Effector memory CD4-positive, alpha-beta T cell (primary cell): Measurements from ENCODE around the gene PKNOX2.

Experiments
- DNase-seq, 3 donors: peaks; one replicate each; pipeline ENCODE4 v3.0.0-alpha.2; 2020
- H3K27ac ChIP-seq: 2 replicates; pipeline ENCODE4 v1.7.0; 2013; ENCODE audit warnings: mild to moderate bottlenecking, low read length, moderate library complexity; ENCODE audit not compliant: insufficient read depth, poor library complexity, severe bottlenecking
- H3K27me3 ChIP-seq: replicated peaks from 2 replicates; pipeline ENCODE4 v1.7.0; 2013; ENCODE audit warnings: mild to moderate bottlenecking, low read length; ENCODE audit not compliant: insufficient read depth, control insufficient read depth, poor library complexity, severe bottlenecking
- H3K36me3 ChIP-seq: 2 replicates; pipeline ENCODE4 v1.7.0; 2013; ENCODE audit warnings: mild to moderate bottlenecking, low read length, moderate library complexity; ENCODE audit not compliant: control insufficient read depth, insufficient read depth
- H3K4me1 ChIP-seq: 2 replicates; pipeline ENCODE4 v1.7.0; 2013; ENCODE audit warnings: low read length, mild to moderate bottlenecking; ENCODE audit not compliant: control insufficient read depth, insufficient read depth, poor library complexity, severe bottlenecking
- H3K4me3 ChIP-seq: 2 replicates; pipeline ENCODE4 v1.7.0; 2013; ENCODE audit warnings: low read length, low read depth, mild to moderate bottlenecking; ENCODE audit not compliant: insufficient read depth, poor library complexity, severe bottlenecking
- H3K9me3 ChIP-seq: 2 replicates; pipeline ENCODE4 v1.7.0; 2013; ENCODE audit warnings: mild to moderate bottlenecking, low read length, moderate library complexity; ENCODE audit not compliant: control insufficient read depth

Gene PKNOX2

GRCh38 chr11:125267548-125267947 is 103.0 kb downstream of the PKNOX2 start:
- H3K27me3 ChIP-seq: no peaks in the 10 kb centered on the region
- no peaks in the 10 kb centered on the region for H3K36me3 ChIP-seq
- no peak overlapping the region for H3K27ac ChIP-seq
- H3K4me3 ChIP-seq: no peak overlapping the region
- H3K4me1 ChIP-seq: no peaks in the 10 kb centered on the region
- H3K9me3 ChIP-seq: no peaks in the 10 kb centered on the region
- no peak for DNase-seq

GRCh38 chr11:125268611-125269010 is 104.1 kb downstream of the PKNOX2 start:
- no peak for DNase-seq
- H3K4me3 ChIP-seq: no peak overlapping the region
- no peaks in the 10 kb centered on the region for H3K4me1 ChIP-seq
- no peak overlapping the region for H3K27ac ChIP-seq
- H3K36me3 ChIP-seq: no peaks in the 10 kb centered on the region
- H3K27me3 ChIP-seq: no peaks in the 10 kb centered on the region
- H3K9me3 ChIP-seq: no peaks in the 10 kb centered on the region

DNA sequence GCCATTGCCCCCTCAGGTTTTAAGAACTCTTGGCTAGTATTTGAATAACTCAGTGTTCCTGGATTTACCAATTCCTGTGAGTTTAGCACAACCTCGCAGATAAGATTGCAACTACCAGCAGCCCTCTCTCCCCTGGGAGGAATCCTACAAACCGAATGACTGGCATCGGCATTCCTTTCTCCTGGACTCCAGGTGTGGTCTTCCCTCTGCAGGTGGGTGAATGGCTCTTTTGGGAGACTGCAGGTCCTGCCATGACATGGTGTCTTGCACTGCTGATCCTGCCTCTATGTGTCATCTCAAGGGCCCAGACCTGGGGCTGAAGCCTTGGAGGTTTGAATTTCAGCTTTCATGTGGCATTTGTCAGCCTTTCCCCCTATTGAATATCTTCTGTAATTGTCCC is 105.6 kb downstream of the PKNOX2 start:
- no peak for DNase-seq
- Histone ChIP-seq H3K9me3 (no peaks in the 10 kb centered on the region), H3K27me3 (no peaks in the 10 kb centered on the region), H3K36me3 (no peaks in the 10 kb centered on the region), H3K4me1 (no peaks in the 10 kb centered on the region), H3K27ac (no peak overlapping the region), H3K4me3 (no peak overlapping the region)

DNA sequence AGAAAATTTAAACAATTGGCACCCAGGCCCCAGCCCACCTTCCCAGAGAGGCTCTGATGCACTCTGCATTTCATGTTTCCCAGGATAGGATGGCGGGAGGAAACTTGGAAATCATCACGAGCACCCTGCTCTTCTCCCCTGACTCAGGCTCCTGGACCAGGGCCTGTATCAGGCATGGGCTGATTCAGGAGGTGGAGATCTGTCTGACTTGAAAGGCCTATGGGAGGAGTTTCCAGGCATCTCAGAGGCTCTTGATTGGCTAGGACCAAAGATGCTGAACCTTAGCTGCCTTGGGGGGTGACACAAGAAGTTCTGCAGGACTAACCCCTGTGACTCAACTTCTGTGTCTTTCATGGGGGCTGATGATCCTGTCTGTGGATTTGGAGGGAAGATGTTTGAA is 106.2 kb downstream of the PKNOX2 start:
- Histone ChIP-seq H3K27me3 (no peaks in the 10 kb centered on the region), H3K27ac (no peak overlapping the region), H3K9me3 (no peaks in the 10 kb centered on the region), H3K4me3 (no peak overlapping the region), H3K36me3 (no peaks in the 10 kb centered on the region), H3K4me1 (no peaks in the 10 kb centered on the region)
- no peak for DNase-seq

DNA sequence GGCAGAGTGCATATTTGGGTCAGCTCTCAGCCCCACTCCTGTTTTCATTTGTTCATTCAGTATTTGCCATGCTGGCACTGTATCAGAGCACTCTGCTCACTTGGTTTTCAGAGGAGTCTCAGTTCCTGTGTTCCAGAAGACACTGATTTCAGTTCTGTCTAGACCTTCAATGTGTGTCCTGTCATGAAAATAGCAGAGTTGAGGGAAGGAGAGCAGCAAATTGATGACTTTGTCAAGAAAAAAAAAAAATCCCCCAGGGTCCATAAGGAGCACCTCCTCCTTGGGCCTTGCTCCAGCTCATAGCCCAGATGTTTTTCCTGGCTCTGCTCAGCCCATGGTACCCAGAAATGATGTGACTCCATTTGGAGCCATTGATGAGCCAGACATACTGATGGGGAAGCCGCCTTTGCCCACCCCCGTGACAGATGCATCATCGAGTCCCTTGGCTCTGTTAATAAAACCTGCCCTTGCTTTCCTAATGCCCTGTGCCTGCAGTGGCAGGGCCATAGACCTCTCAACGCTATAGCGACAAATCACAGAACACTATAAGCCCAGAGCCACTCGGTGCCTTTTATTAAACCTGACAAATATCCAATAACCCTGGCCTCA is 107.0 kb downstream of the PKNOX2 start:
- H3K4me1 ChIP-seq: no peaks in the 10 kb centered on the region
- no peak for DNase-seq
- no peaks in the 10 kb centered on the region for H3K36me3 ChIP-seq
- no peak overlapping the region for H3K27ac ChIP-seq
- no peaks in the 10 kb centered on the region for H3K27me3 ChIP-seq
- no peak overlapping the region for H3K4me3 ChIP-seq
- H3K9me3 ChIP-seq: no peaks in the 10 kb centered on the region

- DNase-seq: no peak
- Histone ChIP-seq H3K9me3 (no peaks in the 10 kb centered on the region), H3K27ac (no peak overlapping the region), H3K27me3 (no peaks in the 10 kb centered on the region), H3K4me3 (no peak overlapping the region), H3K4me1 (no peaks in the 10 kb centered on the region), H3K36me3 (no peaks in the 10 kb centered on the region)
Observed at GRCh38 chr11:125272092-125272491, 107.5 kb downstream of the PKNOX2 start.

DNA sequence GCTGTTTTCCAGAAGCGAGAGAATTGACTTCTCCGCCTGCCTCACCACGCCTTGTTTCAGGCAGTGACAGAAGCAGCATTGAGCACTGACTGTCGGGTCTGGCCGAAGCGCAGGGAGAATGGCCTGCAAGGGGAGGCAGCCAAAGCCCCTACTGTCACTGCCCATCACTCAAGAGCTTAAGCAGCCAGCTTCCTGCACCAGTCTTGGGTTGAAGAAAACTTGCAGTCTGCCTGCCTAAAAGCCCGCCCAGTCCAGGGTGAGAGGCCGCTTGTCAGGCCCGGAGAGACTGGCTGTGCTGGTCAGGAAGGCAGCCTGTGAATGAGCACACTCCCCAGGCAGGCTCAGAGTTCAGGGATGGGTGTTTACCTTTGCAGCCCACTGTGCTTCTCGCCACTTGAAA is 108.3 kb downstream of the PKNOX2 start:
- no peaks in the 10 kb centered on the region for H3K27me3 ChIP-seq
- no peak overlapping the region for H3K27ac ChIP-seq
- H3K9me3 ChIP-seq: no peaks in the 10 kb centered on the region
- no peaks in the 10 kb centered on the region for H3K36me3 ChIP-seq
- no peak for DNase-seq
- H3K4me3 ChIP-seq: no peak overlapping the region
- H3K4me1 ChIP-seq: no peaks in the 10 kb centered on the region

GRCh38 chr11:125273519-125274000 is 109.0 kb downstream of the PKNOX2 start:
- H3K27me3 ChIP-seq: peaks cover 3% of the 10 kb centered on the region
- H3K9me3 ChIP-seq: no peaks in the 10 kb centered on the region
- H3K36me3 ChIP-seq: no peaks in the 10 kb centered on the region
- DNase-seq: no peak
- no peak overlapping the region for H3K4me3 ChIP-seq
- H3K4me1 ChIP-seq: no peaks in the 10 kb centered on the region
- no peak overlapping the region for H3K27ac ChIP-seq

DNA sequence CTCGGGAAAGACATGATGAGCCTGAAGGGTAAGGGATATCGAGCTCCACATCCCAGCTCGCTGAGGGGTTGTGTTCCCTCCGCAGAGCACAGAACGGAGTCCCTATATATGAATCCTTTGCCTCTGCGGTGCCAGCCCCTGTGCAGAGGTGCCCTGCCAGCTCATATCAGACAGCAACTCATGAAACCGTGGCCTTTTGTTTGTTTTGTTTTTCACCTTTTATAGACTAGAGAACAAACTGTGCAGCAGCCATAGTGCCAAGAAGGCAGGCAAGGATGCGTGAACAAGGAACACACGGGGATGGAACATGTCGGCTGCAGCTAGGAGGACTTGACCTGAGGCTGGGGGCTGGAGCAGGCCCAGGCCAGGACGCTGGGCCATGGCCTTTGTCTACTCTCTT is 109.8 kb downstream of the PKNOX2 start:
- Histone ChIP-seq H3K9me3 (no peaks in the 10 kb centered on the region), H3K4me1 (no peaks in the 10 kb centered on the region), H3K27me3 (peaks cover 3% of the 10 kb centered on the region), H3K27ac (no peak overlapping the region), H3K36me3 (no peaks in the 10 kb centered on the region), H3K4me3 (no peak overlapping the region)
- DNase-seq: no peak

GRCh38 chr11:125274774-125275173 is 110.2 kb downstream of the PKNOX2 start:
- H3K36me3 ChIP-seq: no peaks in the 10 kb centered on the region
- no peak for DNase-seq
- no peak overlapping the region for H3K27ac ChIP-seq
- no peaks in the 10 kb centered on the region for H3K4me1 ChIP-seq
- no peaks in the 10 kb centered on the region for H3K9me3 ChIP-seq
- H3K27me3 ChIP-seq: peaks cover 3% of the 10 kb centered on the region
- H3K4me3 ChIP-seq: no peak overlapping the region
